Measurements from ENCODE around the gene HEY2. TPM values are rescaled to one million over a fixed set of nuclear protein-coding genes. Genes with fewer than 3 reads are reported as not detected.

HEY2 gene
- total and polyA plus RNA-seq, 10 of the 15 experiments (the other 5 are each of a cell fraction or from before 2014, with no cell fraction given), result 0.01 to 0.32 (median 0.08) TPM; not detected in 4

DNA sequence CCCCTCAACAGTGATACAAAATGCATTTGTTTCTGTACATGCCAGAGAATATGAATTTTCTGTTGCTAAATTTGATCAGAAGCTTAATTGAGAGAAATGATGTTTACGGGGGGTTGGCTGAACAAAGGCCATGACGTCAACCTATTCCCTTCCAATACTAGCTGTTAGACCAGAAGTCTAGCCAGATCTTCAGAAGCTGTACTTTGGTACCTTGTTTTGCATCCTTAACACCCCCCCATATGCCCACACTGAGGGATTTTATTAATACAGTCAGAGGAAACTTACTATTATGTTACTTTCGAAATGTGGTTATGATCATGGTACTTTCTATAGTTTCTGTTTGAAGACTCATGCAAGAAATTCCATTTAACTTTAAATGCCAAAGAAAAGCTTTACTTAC is 44.4 kb downstream of the HEY2 start (continued):
- TF ChIP-seq, protein P1, sequence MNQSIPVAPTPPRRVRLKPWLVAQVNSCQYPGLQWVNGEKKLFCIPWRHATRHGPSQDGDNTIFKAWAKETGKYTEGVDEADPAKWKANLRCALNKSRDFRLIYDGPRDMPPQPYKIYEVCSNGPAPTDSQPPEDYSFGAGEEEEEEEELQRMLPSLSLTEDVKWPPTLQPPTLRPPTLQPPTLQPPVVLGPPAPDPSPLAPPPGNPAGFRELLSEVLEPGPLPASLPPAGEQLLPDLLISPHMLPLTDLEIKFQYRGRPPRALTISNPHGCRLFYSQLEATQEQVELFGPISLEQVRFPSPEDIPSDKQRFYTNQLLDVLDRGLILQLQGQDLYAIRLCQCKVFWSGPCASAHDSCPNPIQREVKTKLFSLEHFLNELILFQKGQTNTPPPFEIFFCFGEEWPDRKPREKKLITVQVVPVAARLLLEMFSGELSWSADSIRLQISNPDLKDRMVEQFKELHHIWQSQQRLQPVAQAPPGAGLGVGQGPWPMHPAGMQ (IDR thresholded peaks at IDR 0.05; ENCODE audit: borderline replicate concordance), result no peak
- TF ChIP-seq BMI1 (IDR thresholded peaks at IDR 0.05; ENCODE audit: borderline replicate concordance) (no peak), CREB1 (IDR thresholded peaks at IDR 0.05; ENCODE audit: low read depth) (no peak)
- TF ChIP-seq, protein P2, sequence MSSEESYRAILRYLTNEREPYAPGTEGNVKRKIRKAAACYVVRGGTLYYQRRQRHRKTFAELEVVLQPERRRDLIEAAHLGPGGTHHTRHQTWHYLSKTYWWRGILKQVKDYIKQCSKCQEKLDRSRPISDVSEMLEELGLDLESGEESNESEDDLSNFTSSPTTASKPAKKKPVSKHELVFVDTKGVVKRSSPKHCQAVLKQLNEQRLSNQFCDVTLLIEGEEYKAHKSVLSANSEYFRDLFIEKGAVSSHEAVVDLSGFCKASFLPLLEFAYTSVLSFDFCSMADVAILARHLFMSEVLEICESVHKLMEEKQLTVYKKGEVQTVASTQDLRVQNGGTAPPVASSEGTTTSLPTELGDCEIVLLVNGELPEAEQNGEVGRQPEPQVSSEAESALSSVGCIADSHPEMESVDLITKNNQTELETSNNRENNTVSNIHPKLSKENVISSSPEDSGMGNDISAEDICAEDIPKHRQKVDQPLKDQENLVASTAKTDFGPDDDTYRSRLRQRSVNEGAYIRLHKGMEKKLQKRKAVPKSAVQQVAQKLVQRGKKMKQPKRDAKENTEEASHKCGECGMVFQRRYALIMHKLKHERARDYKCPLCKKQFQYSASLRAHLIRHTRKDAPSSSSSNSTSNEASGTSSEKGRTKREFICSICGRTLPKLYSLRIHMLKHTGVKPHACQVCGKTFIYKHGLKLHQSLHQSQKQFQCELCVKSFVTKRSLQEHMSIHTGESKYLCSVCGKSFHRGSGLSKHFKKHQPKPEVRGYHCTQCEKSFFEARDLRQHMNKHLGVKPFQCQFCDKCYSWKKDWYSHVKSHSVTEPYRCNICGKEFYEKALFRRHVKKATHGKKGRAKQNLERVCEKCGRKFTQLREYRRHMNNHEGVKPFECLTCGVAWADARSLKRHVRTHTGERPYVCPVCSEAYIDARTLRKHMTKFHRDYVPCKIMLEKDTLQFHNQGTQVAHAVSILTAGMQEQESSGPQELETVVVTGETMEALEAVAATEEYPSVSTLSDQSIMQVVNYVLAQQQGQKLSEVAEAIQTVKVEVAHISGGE (CRISPR knock-in tag; IDR thresholded peaks at IDR 0.05), result no peak

DNA sequence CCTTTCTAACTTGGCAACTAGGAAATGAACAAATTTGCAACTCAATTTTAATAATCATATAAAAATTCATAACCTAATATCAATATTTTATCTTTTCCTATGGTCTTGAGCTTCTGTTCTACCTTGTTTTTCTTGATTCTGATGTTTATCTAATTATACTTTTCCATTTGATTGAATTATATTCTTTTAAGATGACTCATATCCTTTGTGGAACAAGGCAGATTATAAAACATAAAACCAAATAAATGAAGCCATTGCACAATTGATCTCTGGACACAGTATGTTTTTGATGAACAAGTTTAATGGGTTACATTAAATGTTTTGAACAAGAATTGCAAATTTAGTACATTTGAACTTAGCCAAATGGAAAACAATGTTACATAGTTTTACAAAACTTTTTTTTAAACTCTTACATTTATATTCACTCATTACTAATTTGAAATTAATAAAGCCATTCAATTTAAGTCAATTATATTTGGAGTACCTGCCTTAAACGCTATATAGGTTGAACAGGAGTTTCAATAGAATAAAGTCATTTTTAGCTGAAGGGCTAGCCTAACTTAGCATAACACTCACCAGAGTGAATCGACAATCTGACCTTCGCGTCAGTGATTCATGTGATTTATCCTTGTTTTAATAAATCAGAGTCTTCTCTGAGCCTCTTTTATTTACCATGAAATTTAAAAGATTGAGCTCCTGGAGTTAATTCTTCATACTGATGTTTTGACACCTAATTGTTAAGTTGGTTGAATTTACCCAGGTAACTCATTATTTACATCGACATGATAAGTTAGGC is 45.1 kb downstream of the HEY2 start:
- FAIRE-seq (no peak), ATAC-seq (no peak), DNase-seq (ENCODE audit: low read depth, low spot score) (no peak)
- no TSS peak for BruUV-seq (replicated peaks)
- Histone ChIP-seq H2AFZ (ENCODE audit: control insufficient read depth, low read depth, low read length) (no peak overlapping the region), H3K9ac (ENCODE audit: control insufficient read depth, insufficient read depth, low read length) (no peak overlapping the region), H3K27ac (ENCODE audit: control insufficient read depth, insufficient read depth) (peak overlapping the region; percentile 58; the same call in 1 of the 2 replicates), H3K4me2 (ENCODE audit: control insufficient read depth, insufficient read depth) (peak overlapping the region; percentile 81), H3K36me3 (ENCODE audit: control insufficient read depth in 2 of 2, insufficient read depth in 2 of 2, low read length in 1 of 2) (no peaks in the 10 kb centered on the region), H3K27me3 (replicated peaks in 1 of 2; ENCODE audit: control insufficient read depth in 2 of 2, insufficient read depth in 2 of 2, low read length in 1 of 2) (no peaks in the 10 kb centered on the region), H3K4me3 (peak overlapping the region; percentile 27; the same call in 1 of the 2 replicates), H3K4me1 (ENCODE audit: control insufficient read depth, insufficient read depth, low read length) (peaks cover 42% of the 10 kb centered on the region), H3K79me2 (ENCODE audit: control insufficient read depth, insufficient read depth, low read length) (peaks cover 83% of the 10 kb centered on the region), H4K20me1 (ENCODE audit: control insufficient read depth, insufficient read depth) (no peaks in the 10 kb centered on the region), H3K9me3 (replicated peaks; ENCODE audit: control insufficient read depth, insufficient read depth, low read length) (no peaks in the 10 kb centered on the region)
- intact Hi-C loops (cut with micrococcal nuclease; ENCODE audit: unreplicated experiment), result loop anchor here (5.0 kb wide), 3 partner anchors 38 to 193 kb away; partner anchors contain the start of gene TRMT11
- ChIA-PET CTCF (interaction anchor here (1.4 to 23.8 kb wide), 15 partner anchors 8 to 192 kb away, joined by 3 to 505 read pairs (median 6); partner anchors contain the start of genes HINT3 and TRMT11), RAD21 (ENCODE audit: unreplicated experiment) (interaction anchor here (0.8 to 11.2 kb wide), 11 partner anchors 8 to 162 kb away, joined by 3 to 185 read pairs (median 4); partner anchors contain the start of gene HINT3), POLR2A (interaction anchor here (0.7 to 7.4 kb wide), 10 partner anchors 11 to 162 kb away, joined by 3 to 55 read pairs (median 4); partner anchors contain the start of gene HINT3), SMC1A (ENCODE audit: uncharacterized antibody, unreplicated experiment) (interaction anchor here (0.9 to 12.8 kb wide), 15 partner anchors 8 to 179 kb away, joined by 3 to 325 read pairs (median 7); partner anchors contain the start of gene HINT3)
- WGBS (ENCODE audit: insufficient coverage, insufficient replicate concordance, low lambda C conversion rate, missing lambda C conversion rate), result 88% methylated on average over 5 of the region's 5 CpGs
- in situ Hi-C loops (cut with MboI), result loop anchor here (25.0 kb wide), 1 partner anchor 1493 kb away; no protein-coding TSS in a partner anchor
- no peak for TF ChIP-seq SMAD5 (IDR thresholded peaks at IDR 0.05; ENCODE audit: low read depth)
- TF ChIP-seq, protein P3, sequence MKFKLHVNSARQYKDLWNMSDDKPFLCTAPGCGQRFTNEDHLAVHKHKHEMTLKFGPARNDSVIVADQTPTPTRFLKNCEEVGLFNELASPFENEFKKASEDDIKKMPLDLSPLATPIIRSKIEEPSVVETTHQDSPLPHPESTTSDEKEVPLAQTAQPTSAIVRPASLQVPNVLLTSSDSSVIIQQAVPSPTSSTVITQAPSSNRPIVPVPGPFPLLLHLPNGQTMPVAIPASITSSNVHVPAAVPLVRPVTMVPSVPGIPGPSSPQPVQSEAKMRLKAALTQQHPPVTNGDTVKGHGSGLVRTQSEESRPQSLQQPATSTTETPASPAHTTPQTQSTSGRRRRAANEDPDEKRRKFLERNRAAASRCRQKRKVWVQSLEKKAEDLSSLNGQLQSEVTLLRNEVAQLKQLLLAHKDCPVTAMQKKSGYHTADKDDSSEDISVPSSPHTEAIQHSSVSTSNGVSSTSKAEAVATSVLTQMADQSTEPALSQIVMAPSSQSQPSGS (IDR thresholded peaks at IDR 0.05; ENCODE audit: low read length), result no peak
- no peak for TF ChIP-seq RB1 (IDR thresholded peaks at IDR 0.05; ENCODE audit: borderline replicate concordance)
- TF ChIP-seq, protein P4, sequence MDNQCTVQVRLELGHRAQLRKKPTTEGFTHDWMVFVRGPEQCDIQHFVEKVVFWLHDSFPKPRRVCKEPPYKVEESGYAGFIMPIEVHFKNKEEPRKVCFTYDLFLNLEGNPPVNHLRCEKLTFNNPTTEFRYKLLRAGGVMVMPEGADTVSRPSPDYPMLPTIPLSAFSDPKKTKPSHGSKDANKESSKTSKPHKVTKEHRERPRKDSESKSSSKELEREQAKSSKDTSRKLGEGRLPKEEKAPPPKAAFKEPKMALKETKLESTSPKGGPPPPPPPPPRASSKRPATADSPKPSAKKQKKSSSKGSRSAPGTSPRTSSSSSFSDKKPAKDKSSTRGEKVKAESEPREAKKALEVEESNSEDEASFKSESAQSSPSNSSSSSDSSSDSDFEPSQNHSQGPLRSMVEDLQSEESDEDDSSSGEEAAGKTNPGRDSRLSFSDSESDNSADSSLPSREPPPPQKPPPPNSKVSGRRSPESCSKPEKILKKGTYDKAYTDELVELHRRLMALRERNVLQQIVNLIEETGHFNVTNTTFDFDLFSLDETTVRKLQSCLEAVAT (IDR thresholded peaks at IDR 0.05), result peak; percentile 50
